Lung (tissue), 12 donors: ENCODE measurements around the gene CLCA1. TPM values are rescaled to one million over a fixed set of nuclear protein-coding genes. Genes with fewer than 3 reads are reported as not detected.

Experiments
- ATAC-seq: fragments of 200-7000 bp; cut with Tn5 transposase; one replicate; pipeline ENCODE4 v1.9.1; 2020; ENCODE audit warnings: moderate number of reproducible peaks; ENCODE audit not compliant: insufficient read depth, low FRiP score
- DNase-seq, 3 donors: peaks; one replicate each; pipeline ENCODE4 v3.0.0-alpha.2; 2013 to 2017
- H3K27ac ChIP-seq, 2 donors: one replicate each; pipeline ENCODE4 v1.5.1; 2013; ENCODE audit warnings: mild to moderate bottlenecking in 2 of 2, moderate library complexity in 2 of 2, control low read depth in 1 of 2, inconsistent platforms in 1 of 2, low read depth in 1 of 2, low read length in 1 of 2
- H3K27me3 ChIP-seq, 3 donors: one replicate each; pipeline ENCODE4 v1.5.1; 2013; ENCODE audit warnings: low read length in 2 of 3; ENCODE audit not compliant: control insufficient read depth in 3 of 3, insufficient read depth in 3 of 3
- H3K36me3 ChIP-seq, 4 donors: one replicate each; pipeline ENCODE4 v1.5.1; 2013; ENCODE audit warnings: low read length in 4 of 4, mild to moderate bottlenecking in 1 of 4, moderate library complexity in 1 of 4; ENCODE audit not compliant: control insufficient read depth in 4 of 4, insufficient read depth in 4 of 4
- H3K4me1 ChIP-seq, 5 donors: one replicate each; pipeline ENCODE4 v1.5.1; 2013; ENCODE audit warnings: low read length in 5 of 5, mild to moderate bottlenecking in 2 of 5, moderate library complexity in 1 of 5; ENCODE audit not compliant: control insufficient read depth in 5 of 5, insufficient read depth in 5 of 5
- H3K4me3 ChIP-seq: one replicate; pipeline ENCODE4 v1.5.1; 2013; ENCODE audit warnings: mild to moderate bottlenecking, control low read depth, moderate library complexity
- H3K9ac ChIP-seq, 2 donors: one replicate each; pipeline ENCODE4 v1.5.1; 2013; ENCODE audit warnings: low read length in 2 of 2, control low read depth in 1 of 2; ENCODE audit not compliant: insufficient read depth in 1 of 2
- H3K9me3 ChIP-seq, 4 donors: one replicate each; pipeline ENCODE4 v1.5.1; 2013; ENCODE audit warnings: low read length in 3 of 4, mild to moderate bottlenecking in 1 of 4, moderate library complexity in 1 of 4; ENCODE audit not compliant: control insufficient read depth in 4 of 4, insufficient read depth in 3 of 4
- CTCF ChIP-seq: IDR thresholded peaks from 2 replicates; pipeline ENCODE4 v1.5.1; 2012; ENCODE audit warnings: mild to moderate bottlenecking; ENCODE audit errors: control extremely low read depth, extremely low read depth
- WGBS, 2 donors: extraction: QIAGEN DNeasy Blood & Tissue Kit; methylation state at CpG; one replicate each; pipeline ENCODE4 v1.1.7; 2013; 5-methylcytosine and 5-hydroxymethylcytosine counted together
- polyA plus RNA-seq, 2 donors: library from polyadenylated mRNA; stranded (reverse); fragments of 200-250 nt; gene quantifications; one replicate each; pipeline ENCODE4 v1.2.1, GENCODE V29; 2013
- total RNA-seq, 2 donors: library from RNA; depleted of rRNA in 1 of 2; stranded (reverse); fragments of >200 nt in 1 of 2; gene quantifications; one replicate each; pipeline ENCODE4 v1.2.1, GENCODE V29; 2014 to 2021
- donor health status: control.
- donor health status: control.
- donor health status: Bipolar disorder and iron deficiency.
- donor health status: healthy.
- donor health status: DM: yes; HTN: yes; CAD: no.

CLCA1 gene
- total and polyA plus RNA-seq, 4 donors = 0.12 to 0.15 TPM; not detected in 2

- DNase-seq (no peak), ATAC-seq (no peak)
- 90 to 91% methylated on average over 3 of the region's 3 CpGs for WGBS, 2 donors
- no peaks in the 10 kb centered on the region for H3K9me3 ChIP-seq
- H3K9ac ChIP-seq = no peak overlapping the region
- H3K27ac ChIP-seq = no peak overlapping the region
- no peaks in the 10 kb centered on the region for H3K27me3 ChIP-seq
- no peaks in the 10 kb centered on the region for H3K36me3 ChIP-seq
- H3K4me1 ChIP-seq = no peaks in the 10 kb centered on the region
- TF ChIP-seq CTCF = no peak
- H3K4me3 ChIP-seq = no peak overlapping the region
Measured at GRCh38 chr1:86530211-86530845, 61.6 kb downstream of the CLCA1 start.

- Histone ChIP-seq H3K9me3 (no peaks in the 10 kb centered on the region), H3K4me3 (no peak overlapping the region), H3K27ac (no peak overlapping the region), H3K36me3 (no peaks in the 10 kb centered on the region), H3K9ac (no peak overlapping the region), H3K4me1 (peaks cover 0 to 2% (median 0%) of the 10 kb centered on the region in 5 donors), H3K27me3 (no peaks in the 10 kb centered on the region)
- peak in 2 of 3 donors; percentile 10 to 13 for DNase-seq
- no peak for ATAC-seq
- 65 to 78% methylated on average over 4 of the region's 4 CpGs for WGBS, 2 donors
- no peak for TF ChIP-seq CTCF
Measured at GRCh38 chr1:86537928-86538695, 69.4 kb downstream of the CLCA1 start.

DNA sequence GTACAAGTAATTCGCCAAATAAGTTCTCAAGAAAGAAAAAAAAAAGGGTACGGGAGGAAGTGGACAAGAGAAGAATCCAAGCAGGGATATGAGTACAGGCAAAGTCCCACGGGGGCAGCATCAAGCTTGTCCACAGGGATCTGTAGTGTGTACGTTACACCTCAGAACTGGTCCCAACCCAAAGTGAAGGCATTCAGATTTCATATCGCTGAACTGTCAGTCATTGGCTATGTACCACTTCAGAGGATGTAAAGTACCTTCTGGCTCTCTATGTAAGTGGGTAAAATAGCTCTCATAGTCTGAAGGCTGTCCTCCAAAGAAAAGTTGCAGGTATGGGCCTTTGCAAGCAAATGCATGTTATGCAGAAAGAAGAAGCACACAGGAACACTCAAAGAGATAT is 70.0 kb downstream of the CLCA1 start:
- no peak overlapping the region for H3K4me3 ChIP-seq
- DNase-seq (peak in 2 of 3 donors; percentile 5 to 27), ATAC-seq (no peak)
- H3K36me3 ChIP-seq = no peaks in the 10 kb centered on the region
- H3K27ac ChIP-seq = no peak overlapping the region
- WGBS, 2 donors = 61 to 85% methylated on average over 5 of the region's 5 CpGs
- no peak for TF ChIP-seq CTCF
- H3K9me3 ChIP-seq = no peaks in the 10 kb centered on the region
- H3K9ac ChIP-seq = no peak overlapping the region
- no peaks in the 10 kb centered on the region for H3K27me3 ChIP-seq
- peaks cover 0 to 2% (median 0%) of the 10 kb centered on the region in 5 donors for H3K4me1 ChIP-seq
